Smooth muscle cell (in vitro differentiated cells): ENCODE results near the gene IL17RB. TPM values are rescaled to one million over a fixed set of nuclear protein-coding genes. Genes with fewer than 3 reads are reported as not detected.

ENCODE experiments used
- DNase-seq: peaks from one replicate; lab custom pipeline; 2025; ENCODE audit not compliant: unreplicated experiment; lab: John Stamatoyannopoulos, UW
- H2AFZ ChIP-seq: fragments of 200-600 bp; sonication (generic); 2 replicates; pipeline ENCODE4 v1.6.0; 2016; ENCODE audit warnings: antibody characterized with exemption, low read depth, mild to moderate bottlenecking
- H3F3A ChIP-seq: fragments of 200-600 bp; sonication (generic); 2 replicates; pipeline ENCODE4 v1.6.0; 2017; ENCODE audit warnings: antibody characterized with exemption, low read depth
- H3K27ac ChIP-seq: fragments of 200-600 bp; sonication (generic); 2 replicates; pipeline ENCODE4 v1.5.1; 2016; ENCODE audit warnings: low read depth, mild to moderate bottlenecking
- H3K27me3 ChIP-seq: fragments of 200-600 bp; sonication (generic); 2 replicates; pipeline ENCODE4 v1.6.1; 2016; ENCODE audit warnings: low read depth, mild to moderate bottlenecking
- H3K36me3 ChIP-seq: fragments of 200-600 bp; sonication (generic); 2 replicates; pipeline ENCODE4 v1.5.1; 2016; ENCODE audit warnings: low read depth
- H3K4me1 ChIP-seq: fragments of 200-600 bp; sonication (generic); 2 replicates; pipeline ENCODE4 v1.5.1; 2016; ENCODE audit warnings: low read depth
- H3K4me2 ChIP-seq: fragments of 200-600 bp; sonication (generic); 2 replicates; pipeline ENCODE4 v1.6.0; 2016; ENCODE audit warnings: mild to moderate bottlenecking
- H3K4me3 ChIP-seq: fragments of 200-600 bp; sonication (generic); 2 replicates; pipeline ENCODE4 v1.5.1; 2016; ENCODE audit warnings: mild to moderate bottlenecking
- H3K79me2 ChIP-seq: fragments of 200-600 bp; sonication (generic); 2 replicates; pipeline ENCODE4 v1.6.0; 2016; ENCODE audit warnings: low read depth, mild to moderate bottlenecking
- H3K9ac ChIP-seq: fragments of 200-600 bp; sonication (generic); 2 replicates; pipeline ENCODE4 v1.6.0; 2016; ENCODE audit warnings: low read depth
- H3K9me3 ChIP-seq: fragments of 200-600 bp; sonication (generic); replicated peaks from 2 replicates; pipeline ENCODE4 v1.5.1; 2016; ENCODE audit warnings: low read depth
- H4K20me1 ChIP-seq: fragments of 200-600 bp; sonication (generic); 2 replicates; pipeline ENCODE4 v1.6.0; 2016; ENCODE audit warnings: low read depth
- WGBS: methylation state at CpG from one replicate; pipeline ENCODE4 v1.1.7; 2016; ENCODE audit warnings: low lambda C conversion rate; 5-methylcytosine and 5-hydroxymethylcytosine counted together
- polyA plus RNA-seq: library from polyadenylated mRNA; unstranded; fragments of >200 nt; fragmentation: Nextera tagmentation; extraction: Ambion mirVana; gene quantifications from 2 replicates; pipeline ENCODE4 v1.2.1, GENCODE V29; 2016
- total RNA-seq: library from RNA; depleted of rRNA; stranded (reverse); fragments of >200 nt; gene quantifications from 2 replicates; pipeline ENCODE4 v1.2.3, GENCODE V29; 2014
- TF ChIP-seq, protein P1 (sequence below): fragments of 200-600 bp; sonication (generic); IDR thresholded peaks from 2 replicates; pipeline ENCODE4 v1.5.1; 2017; ENCODE audit warnings: borderline replicate concordance, mild to moderate bottlenecking, antibody characterized with exemption; ENCODE audit not compliant: insufficient read depth, poor library complexity, severe bottlenecking

Gene IL17RB
- total and polyA plus RNA-seq, 2 experiments from 2014 or later: 0.40 TPM; not detected in 1

DNA sequence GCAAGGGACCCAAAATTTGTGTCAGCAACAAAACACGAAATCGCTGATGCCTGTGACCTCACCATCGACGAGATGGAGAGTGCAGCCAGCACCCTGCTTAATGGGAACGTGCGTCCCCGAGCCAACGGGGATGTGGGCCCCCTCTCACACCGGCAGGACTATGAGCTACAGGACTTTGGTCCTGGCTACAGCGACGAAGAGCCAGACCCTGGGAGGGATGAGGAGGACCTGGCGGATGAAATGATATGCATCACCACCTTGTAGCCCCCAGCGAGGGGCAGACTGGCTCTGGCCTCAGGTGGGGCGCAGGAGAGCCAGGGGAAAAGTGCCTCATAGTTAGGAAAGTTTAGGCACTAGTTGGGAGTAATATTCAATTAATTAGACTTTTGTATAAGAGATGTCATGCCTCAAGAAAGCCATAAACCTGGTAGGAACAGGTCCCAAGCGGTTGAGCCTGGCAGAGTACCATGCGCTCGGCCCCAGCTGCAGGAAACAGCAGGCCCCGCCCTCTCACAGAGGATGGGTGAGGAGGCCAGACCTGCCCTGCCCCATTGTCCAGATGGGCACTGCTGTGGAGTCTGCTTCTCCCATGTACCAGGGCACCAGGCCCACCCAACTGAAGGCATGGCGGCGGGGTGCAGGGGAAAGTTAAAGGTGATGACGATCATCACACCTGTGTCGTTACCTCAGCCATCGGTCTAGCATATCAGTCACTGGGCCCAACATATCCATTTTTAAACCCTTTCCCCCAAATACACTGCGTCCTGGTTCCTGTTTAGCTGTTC is 35.0 kb upstream of the IL17RB start:
- Histone ChIP-seq H4K20me1 (no peaks in the 10 kb centered on the region), H3K4me2 (no peak overlapping the region), H3F3A (no peaks in the 10 kb centered on the region), H3K4me1 (no peaks in the 10 kb centered on the region), H3K36me3 (no peaks in the 10 kb centered on the region), H3K79me2 (no peaks in the 10 kb centered on the region), H3K27me3 (no peaks in the 10 kb centered on the region), H3K27ac (no peak overlapping the region), H3K9me3 (no peaks in the 10 kb centered on the region), H3K4me3 (no peak overlapping the region), H2AFZ (no peak overlapping the region), H3K9ac (no peak overlapping the region)
- no peak for DNase-seq
- WGBS: 94% methylated on average over 24 of the region's 24 CpGs
- TF ChIP-seq, protein P1, sequence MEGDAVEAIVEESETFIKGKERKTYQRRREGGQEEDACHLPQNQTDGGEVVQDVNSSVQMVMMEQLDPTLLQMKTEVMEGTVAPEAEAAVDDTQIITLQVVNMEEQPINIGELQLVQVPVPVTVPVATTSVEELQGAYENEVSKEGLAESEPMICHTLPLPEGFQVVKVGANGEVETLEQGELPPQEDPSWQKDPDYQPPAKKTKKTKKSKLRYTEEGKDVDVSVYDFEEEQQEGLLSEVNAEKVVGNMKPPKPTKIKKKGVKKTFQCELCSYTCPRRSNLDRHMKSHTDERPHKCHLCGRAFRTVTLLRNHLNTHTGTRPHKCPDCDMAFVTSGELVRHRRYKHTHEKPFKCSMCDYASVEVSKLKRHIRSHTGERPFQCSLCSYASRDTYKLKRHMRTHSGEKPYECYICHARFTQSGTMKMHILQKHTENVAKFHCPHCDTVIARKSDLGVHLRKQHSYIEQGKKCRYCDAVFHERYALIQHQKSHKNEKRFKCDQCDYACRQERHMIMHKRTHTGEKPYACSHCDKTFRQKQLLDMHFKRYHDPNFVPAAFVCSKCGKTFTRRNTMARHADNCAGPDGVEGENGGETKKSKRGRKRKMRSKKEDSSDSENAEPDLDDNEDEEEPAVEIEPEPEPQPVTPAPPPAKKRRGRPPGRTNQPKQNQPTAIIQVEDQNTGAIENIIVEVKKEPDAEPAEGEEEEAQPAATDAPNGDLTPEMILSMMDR: no peak

DNA sequence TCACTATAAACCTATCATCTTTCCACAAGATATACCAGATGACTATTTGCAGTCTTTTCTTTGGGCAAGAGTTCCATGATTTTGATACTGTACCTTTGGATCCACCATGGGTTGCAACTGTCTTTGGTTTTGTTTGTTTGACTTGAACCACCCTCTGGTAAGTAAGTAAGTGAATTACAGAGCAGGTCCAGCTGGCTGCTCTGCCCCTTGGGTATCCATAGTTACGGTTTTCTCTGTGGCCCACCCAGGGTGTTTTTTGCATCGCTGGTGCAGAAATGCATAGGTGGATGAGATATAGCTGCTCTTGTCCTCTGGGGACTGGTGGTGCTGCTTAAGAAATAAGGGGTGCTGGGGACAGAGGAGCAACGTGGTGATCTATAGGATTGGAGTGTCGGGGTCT is 33.9 kb upstream of the IL17RB start:
- TF ChIP-seq, protein P1: no peak
- H3K4me2 ChIP-seq: no peak overlapping the region
- no peak overlapping the region for H3K9ac ChIP-seq
- no peak overlapping the region for H3K4me3 ChIP-seq
- H3K9me3 ChIP-seq: no peaks in the 10 kb centered on the region
- H4K20me1 ChIP-seq: no peaks in the 10 kb centered on the region
- no peak overlapping the region for H2AFZ ChIP-seq
- WGBS: 83% methylated on average over 4 of the region's 4 CpGs
- no peaks in the 10 kb centered on the region for H3K27me3 ChIP-seq
- no peaks in the 10 kb centered on the region for H3F3A ChIP-seq
- no peak overlapping the region for H3K27ac ChIP-seq
- H3K79me2 ChIP-seq: no peaks in the 10 kb centered on the region
- DNase-seq: no peak
- no peaks in the 10 kb centered on the region for H3K36me3 ChIP-seq
- no peaks in the 10 kb centered on the region for H3K4me1 ChIP-seq

- no peak for DNase-seq
- 97% methylated on average over 5 of the region's 5 CpGs for WGBS
- Histone ChIP-seq H3K36me3 (no peaks in the 10 kb centered on the region), H3K27me3 (no peaks in the 10 kb centered on the region), H3K4me3 (no peak overlapping the region), H3K79me2 (no peaks in the 10 kb centered on the region), H3F3A (no peaks in the 10 kb centered on the region), H3K27ac (no peak overlapping the region), H3K9ac (no peak overlapping the region), H3K4me2 (no peak overlapping the region), H3K9me3 (no peaks in the 10 kb centered on the region), H2AFZ (no peak overlapping the region), H3K4me1 (no peaks in the 10 kb centered on the region), H4K20me1 (no peaks in the 10 kb centered on the region)
- TF ChIP-seq, protein P1: no peak
Observed at GRCh38 chr3:53813229-53813628, 33.1 kb upstream of the IL17RB start.

- H3K4me2 ChIP-seq: no peak overlapping the region
- H3K27ac ChIP-seq: no peak overlapping the region
- H3K4me3 ChIP-seq: no peak overlapping the region
- H4K20me1 ChIP-seq: no peaks in the 10 kb centered on the region
- no peak overlapping the region for H3K9ac ChIP-seq
- H3K9me3 ChIP-seq: no peaks in the 10 kb centered on the region
- no peaks in the 10 kb centered on the region for H3K79me2 ChIP-seq
- TF ChIP-seq, protein P1: no peak
- no peak overlapping the region for H2AFZ ChIP-seq
- H3K36me3 ChIP-seq: no peaks in the 10 kb centered on the region
- no peaks in the 10 kb centered on the region for H3F3A ChIP-seq
- no peak for DNase-seq
- 95% methylated on average over 10 of the region's 10 CpGs for WGBS
- no peaks in the 10 kb centered on the region for H3K27me3 ChIP-seq
- no peaks in the 10 kb centered on the region for H3K4me1 ChIP-seq
Observed at GRCh38 chr3:53813876-53814275, 32.5 kb upstream of the IL17RB start.
